Lung (tissue), 12 donors: Measurements from ENCODE around the gene ADAMTS3. TPM values are rescaled to one million over a fixed set of nuclear protein-coding genes. Genes with fewer than 3 reads are reported as not detected.

Experiments used
- ATAC-seq: fragments of 200-7000 bp; cut with Tn5 transposase; one replicate; pipeline ENCODE4 v1.9.1; 2020; ENCODE audit warnings: moderate number of reproducible peaks; ENCODE audit not compliant: insufficient read depth, low FRiP score
- DNase-seq, 3 donors: peaks; one replicate each; pipeline ENCODE4 v3.0.0-alpha.2; 2013 to 2017
- H3K27ac ChIP-seq, 2 donors: one replicate each; pipeline ENCODE4 v1.5.1; 2013; ENCODE audit warnings: mild to moderate bottlenecking in 2 of 2, moderate library complexity in 2 of 2, control low read depth in 1 of 2, inconsistent platforms in 1 of 2, low read depth in 1 of 2, low read length in 1 of 2
- H3K27me3 ChIP-seq, 3 donors: one replicate each; pipeline ENCODE4 v1.5.1; 2013; ENCODE audit warnings: low read length in 2 of 3; ENCODE audit not compliant: control insufficient read depth in 3 of 3, insufficient read depth in 3 of 3
- H3K36me3 ChIP-seq, 4 donors: one replicate each; pipeline ENCODE4 v1.5.1; 2013; ENCODE audit warnings: low read length in 4 of 4, mild to moderate bottlenecking in 1 of 4, moderate library complexity in 1 of 4; ENCODE audit not compliant: control insufficient read depth in 4 of 4, insufficient read depth in 4 of 4
- H3K4me1 ChIP-seq, 5 donors: one replicate each; pipeline ENCODE4 v1.5.1; 2013; ENCODE audit warnings: low read length in 5 of 5, mild to moderate bottlenecking in 2 of 5, moderate library complexity in 1 of 5; ENCODE audit not compliant: control insufficient read depth in 5 of 5, insufficient read depth in 5 of 5
- H3K4me3 ChIP-seq: one replicate; pipeline ENCODE4 v1.5.1; 2013; ENCODE audit warnings: mild to moderate bottlenecking, control low read depth, moderate library complexity
- H3K9ac ChIP-seq, 2 donors: one replicate each; pipeline ENCODE4 v1.5.1; 2013; ENCODE audit warnings: low read length in 2 of 2, control low read depth in 1 of 2; ENCODE audit not compliant: insufficient read depth in 1 of 2
- H3K9me3 ChIP-seq, 4 donors: one replicate each; pipeline ENCODE4 v1.5.1; 2013; ENCODE audit warnings: low read length in 3 of 4, mild to moderate bottlenecking in 1 of 4, moderate library complexity in 1 of 4; ENCODE audit not compliant: control insufficient read depth in 4 of 4, insufficient read depth in 3 of 4
- whole genome bisulfite sequencing, 2 donors: extraction: QIAGEN DNeasy Blood & Tissue Kit; methylation state at CpG; one replicate each; pipeline ENCODE4 v1.1.7; 2013; 5-methylcytosine and 5-hydroxymethylcytosine counted together
- polyA plus RNA-seq, 2 donors: library from polyadenylated mRNA; stranded (reverse); fragments of 200-250 nt; gene quantifications; one replicate each; pipeline ENCODE4 v1.2.1, GENCODE V29; 2013
- total RNA-seq, 2 donors: library from RNA; depleted of rRNA in 1 of 2; stranded (reverse); fragments of >200 nt in 1 of 2; gene quantifications; one replicate each; pipeline ENCODE4 v1.2.1, GENCODE V29; 2014 to 2021
- TF ChIP-seq, protein P1 (sequence below): IDR thresholded peaks from 2 replicates; pipeline ENCODE4 v1.5.1; 2012; ENCODE audit warnings: mild to moderate bottlenecking; ENCODE audit errors: control extremely low read depth, extremely low read depth
- donor health status: control.
- donor health status: control.
- donor health status: Bipolar disorder and iron deficiency.
- donor health status: healthy.
- donor health status: DM: yes; HTN: yes; CAD: no.

ADAMTS3 gene
- total and polyA plus RNA-seq, 4 donors, result 1.1 to 12.9 (median 2.1) TPM

DNA sequence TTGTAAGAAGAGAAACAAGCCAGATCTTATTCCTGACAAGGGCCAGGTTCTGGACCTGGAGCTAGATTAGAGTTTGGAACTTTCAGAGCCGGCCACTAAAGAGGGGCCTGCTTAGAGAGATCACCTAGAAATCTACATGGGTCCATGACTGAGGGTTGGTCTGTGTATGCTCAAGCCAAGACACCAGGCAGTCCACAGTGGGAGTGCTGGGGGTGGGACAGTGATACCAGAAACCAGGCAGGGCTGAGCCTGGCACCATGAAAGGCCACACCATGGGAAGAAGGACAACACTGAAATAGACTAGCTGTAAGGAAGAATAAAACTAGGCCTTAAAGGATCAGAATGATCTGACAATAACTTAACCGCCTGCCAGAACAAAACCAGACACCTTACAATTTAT, 267.3 kb downstream of the ADAMTS3 start:
- 92 to 96% methylated on average over 2 of the region's 2 CpGs for WGBS, 2 donors
- TF ChIP-seq, protein P1, sequence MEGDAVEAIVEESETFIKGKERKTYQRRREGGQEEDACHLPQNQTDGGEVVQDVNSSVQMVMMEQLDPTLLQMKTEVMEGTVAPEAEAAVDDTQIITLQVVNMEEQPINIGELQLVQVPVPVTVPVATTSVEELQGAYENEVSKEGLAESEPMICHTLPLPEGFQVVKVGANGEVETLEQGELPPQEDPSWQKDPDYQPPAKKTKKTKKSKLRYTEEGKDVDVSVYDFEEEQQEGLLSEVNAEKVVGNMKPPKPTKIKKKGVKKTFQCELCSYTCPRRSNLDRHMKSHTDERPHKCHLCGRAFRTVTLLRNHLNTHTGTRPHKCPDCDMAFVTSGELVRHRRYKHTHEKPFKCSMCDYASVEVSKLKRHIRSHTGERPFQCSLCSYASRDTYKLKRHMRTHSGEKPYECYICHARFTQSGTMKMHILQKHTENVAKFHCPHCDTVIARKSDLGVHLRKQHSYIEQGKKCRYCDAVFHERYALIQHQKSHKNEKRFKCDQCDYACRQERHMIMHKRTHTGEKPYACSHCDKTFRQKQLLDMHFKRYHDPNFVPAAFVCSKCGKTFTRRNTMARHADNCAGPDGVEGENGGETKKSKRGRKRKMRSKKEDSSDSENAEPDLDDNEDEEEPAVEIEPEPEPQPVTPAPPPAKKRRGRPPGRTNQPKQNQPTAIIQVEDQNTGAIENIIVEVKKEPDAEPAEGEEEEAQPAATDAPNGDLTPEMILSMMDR, result no peak
- Histone ChIP-seq H3K27me3 (no peaks in the 10 kb centered on the region), H3K9me3 (no peaks in the 10 kb centered on the region), H3K27ac (no peak overlapping the region), H3K9ac (no peak overlapping the region), H3K4me1 (no peaks in the 10 kb centered on the region), H3K4me3 (no peak overlapping the region), H3K36me3 (no peaks in the 10 kb centered on the region)
- ATAC-seq (no peak), DNase-seq (no peak)

DNA sequence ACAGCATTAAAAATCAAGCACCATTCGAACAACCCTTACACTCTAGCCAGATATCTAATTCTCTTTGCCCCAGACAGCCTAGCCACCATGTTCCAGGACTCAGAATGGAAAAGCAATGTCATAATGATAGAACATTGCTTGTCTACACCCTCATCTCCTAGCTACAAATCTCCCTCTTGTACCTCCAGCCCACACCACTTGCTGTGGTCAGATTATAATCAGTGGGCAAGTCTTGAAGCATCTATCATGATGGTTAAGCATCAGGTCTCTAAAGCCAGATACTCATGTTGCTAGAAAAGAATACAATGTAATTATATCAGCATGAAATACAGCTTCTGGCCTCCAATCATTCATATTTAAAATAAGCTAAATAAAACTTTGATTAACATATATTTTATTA, 268.9 kb downstream of the ADAMTS3 start:
- no peaks in the 10 kb centered on the region for H3K4me1 ChIP-seq
- no peak overlapping the region for H3K27ac ChIP-seq
- no peak overlapping the region for H3K4me3 ChIP-seq
- WGBS, 2 donors, result 84 to 94% methylated on average over 1 of the region's 1 CpG
- no peaks in the 10 kb centered on the region for H3K27me3 ChIP-seq
- TF ChIP-seq, protein P1, result no peak
- DNase-seq, result no peak
- no peak overlapping the region for H3K9ac ChIP-seq
- ATAC-seq, result no peak
- no peaks in the 10 kb centered on the region for H3K9me3 ChIP-seq
- no peaks in the 10 kb centered on the region for H3K36me3 ChIP-seq

DNA sequence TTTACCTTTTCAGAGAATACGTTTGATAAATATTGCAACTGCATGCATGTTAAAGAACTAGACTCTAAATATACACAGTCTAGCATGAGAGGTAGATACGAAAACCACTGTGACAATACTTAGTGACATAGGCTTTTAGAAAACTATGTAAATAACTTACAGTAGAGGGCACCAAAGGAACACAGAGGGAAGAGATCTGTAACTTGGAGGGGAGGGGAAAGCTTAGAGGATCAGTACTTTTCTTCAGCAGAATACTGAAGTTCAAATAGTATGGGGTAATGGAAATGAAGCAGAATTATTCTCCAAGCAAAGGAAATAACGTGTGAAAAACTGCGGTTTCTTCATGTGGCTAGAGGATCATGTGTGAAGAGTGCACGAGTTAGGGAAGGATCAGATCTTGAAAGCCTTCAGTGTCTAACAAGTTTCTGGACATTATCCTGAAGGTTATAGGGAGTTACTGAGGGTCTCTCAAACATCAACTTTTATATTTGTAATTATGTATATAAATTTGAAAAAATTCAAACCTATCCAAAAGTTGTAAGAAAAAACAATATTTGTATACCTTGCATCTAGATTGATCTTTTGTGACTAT, 273.0 kb downstream of the ADAMTS3 start:
- H3K9me3 ChIP-seq, result no peaks in the 10 kb centered on the region
- H3K4me1 ChIP-seq, result no peaks in the 10 kb centered on the region
- 24 to 29% methylated on average over 5 of the region's 5 CpGs for WGBS, 2 donors
- ATAC-seq, result peak; percentile 72
- no peak overlapping the region for H3K4me3 ChIP-seq
- no peaks in the 10 kb centered on the region for H3K36me3 ChIP-seq
- no peak overlapping the region for H3K27ac ChIP-seq
- no peaks in the 10 kb centered on the region for H3K27me3 ChIP-seq
- no peak overlapping the region for H3K9ac ChIP-seq
- TF ChIP-seq, protein P1, result no peak
- DNase-seq, result peak in 2 of 3 donors; percentile 80 to 83

DNA sequence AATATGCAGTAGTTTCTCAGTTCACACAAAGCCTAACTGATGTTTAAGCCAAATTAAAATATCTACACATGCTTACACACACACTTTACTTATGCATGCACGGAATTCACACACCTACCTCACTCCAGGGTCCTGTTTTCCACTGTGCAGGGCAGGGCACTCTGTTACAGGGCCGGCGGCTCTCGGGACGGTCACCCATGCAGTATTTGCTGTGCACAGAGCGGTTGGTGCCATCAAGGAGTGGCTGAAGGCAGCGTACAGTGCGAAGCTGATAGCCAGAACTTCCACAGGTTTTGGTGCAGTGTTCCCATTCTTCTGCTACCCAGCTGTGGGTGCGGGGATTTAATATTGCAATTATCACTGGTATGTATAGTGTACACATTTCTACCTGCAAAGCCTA, 278.3 kb downstream of the ADAMTS3 start:
- DNase-seq, result no peak
- Histone ChIP-seq H3K9me3 (no peaks in the 10 kb centered on the region), H3K9ac (no peak overlapping the region), H3K27ac (no peak overlapping the region), H3K27me3 (no peaks in the 10 kb centered on the region), H3K4me3 (no peak overlapping the region), H3K4me1 (no peaks in the 10 kb centered on the region), H3K36me3 (no peaks in the 10 kb centered on the region)
- TF ChIP-seq, protein P1, result no peak
- 96 to 97% methylated on average over 9 of the region's 9 CpGs for WGBS, 2 donors
- ATAC-seq, result no peak
